ENCODE measurements around the gene EIF4G2.

The EIF4G2 gene

DNA sequence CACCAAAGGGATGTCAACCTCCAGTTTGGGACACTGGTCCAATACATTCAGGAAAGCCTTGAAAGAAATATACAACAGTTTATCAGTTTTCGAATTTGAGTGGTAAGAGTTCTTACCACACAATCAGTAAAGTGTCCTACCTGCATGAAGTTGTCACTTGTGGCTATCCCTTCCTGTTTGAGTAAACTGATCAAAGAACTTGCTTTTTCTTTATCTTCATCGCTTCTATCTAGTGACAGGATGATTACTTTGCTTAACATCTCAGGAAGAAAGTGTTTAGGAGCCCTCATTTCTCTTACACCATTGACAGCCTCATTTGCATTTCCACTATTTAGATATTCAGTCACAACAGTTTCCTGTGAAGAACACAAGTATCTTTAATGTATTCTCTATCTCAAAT lies 8.4 kb downstream of the EIF4G2 start:
- TF ChIP-seq, protein P1, sequence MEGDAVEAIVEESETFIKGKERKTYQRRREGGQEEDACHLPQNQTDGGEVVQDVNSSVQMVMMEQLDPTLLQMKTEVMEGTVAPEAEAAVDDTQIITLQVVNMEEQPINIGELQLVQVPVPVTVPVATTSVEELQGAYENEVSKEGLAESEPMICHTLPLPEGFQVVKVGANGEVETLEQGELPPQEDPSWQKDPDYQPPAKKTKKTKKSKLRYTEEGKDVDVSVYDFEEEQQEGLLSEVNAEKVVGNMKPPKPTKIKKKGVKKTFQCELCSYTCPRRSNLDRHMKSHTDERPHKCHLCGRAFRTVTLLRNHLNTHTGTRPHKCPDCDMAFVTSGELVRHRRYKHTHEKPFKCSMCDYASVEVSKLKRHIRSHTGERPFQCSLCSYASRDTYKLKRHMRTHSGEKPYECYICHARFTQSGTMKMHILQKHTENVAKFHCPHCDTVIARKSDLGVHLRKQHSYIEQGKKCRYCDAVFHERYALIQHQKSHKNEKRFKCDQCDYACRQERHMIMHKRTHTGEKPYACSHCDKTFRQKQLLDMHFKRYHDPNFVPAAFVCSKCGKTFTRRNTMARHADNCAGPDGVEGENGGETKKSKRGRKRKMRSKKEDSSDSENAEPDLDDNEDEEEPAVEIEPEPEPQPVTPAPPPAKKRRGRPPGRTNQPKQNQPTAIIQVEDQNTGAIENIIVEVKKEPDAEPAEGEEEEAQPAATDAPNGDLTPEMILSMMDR (conservative IDR thresholded peaks at IDR 0.05; ENCODE audit: control insufficient read depth, insufficient read depth, low read depth, low read length): no peak
- no peak for DNase-seq (ENCODE audit: low read depth)

DNA sequence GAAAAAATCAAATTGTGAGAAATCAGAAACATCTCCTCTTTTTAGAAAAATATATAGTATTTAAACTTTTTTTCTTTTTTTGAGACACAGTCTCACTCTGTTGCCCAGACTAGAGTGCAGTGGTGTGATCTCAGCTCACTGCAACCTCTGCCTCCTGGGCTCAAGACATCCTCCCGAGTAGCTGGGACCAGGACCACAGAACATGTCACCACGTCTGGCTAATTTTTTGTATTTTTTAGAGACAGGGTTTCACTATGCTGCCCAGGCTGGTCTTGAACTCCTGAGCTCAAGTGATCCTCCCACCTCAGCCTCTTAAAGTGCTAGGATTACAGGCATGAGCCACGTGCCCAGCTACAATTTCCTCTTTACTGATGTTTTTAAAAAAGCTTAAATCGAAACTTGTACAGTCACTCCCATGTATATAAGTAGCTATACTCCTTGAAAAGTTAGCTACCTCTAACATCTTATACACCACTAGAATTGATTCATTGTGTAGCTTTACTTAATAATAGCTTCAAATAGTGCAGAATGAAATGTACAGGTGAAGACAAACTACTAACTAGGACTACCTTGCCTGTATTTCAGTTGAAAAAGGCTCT lies 10.3 kb downstream of the EIF4G2 start:
- TF ChIP-seq, protein P1 (conservative IDR thresholded peaks at IDR 0.05; ENCODE audit: control insufficient read depth, insufficient read depth, low read depth, low read length): no peak
- DNase-seq (ENCODE audit: low read depth): no peak
- no peak overlapping the region for H3K4me3 ChIP-seq (ENCODE audit: control insufficient read depth, low read depth, low read length)

More for the DNA sequence above, 8.4 kb downstream of the EIF4G2 start:
- H3K4me3 ChIP-seq (ENCODE audit: control insufficient read depth, low read depth, low read length): no peak overlapping the region

DNA sequence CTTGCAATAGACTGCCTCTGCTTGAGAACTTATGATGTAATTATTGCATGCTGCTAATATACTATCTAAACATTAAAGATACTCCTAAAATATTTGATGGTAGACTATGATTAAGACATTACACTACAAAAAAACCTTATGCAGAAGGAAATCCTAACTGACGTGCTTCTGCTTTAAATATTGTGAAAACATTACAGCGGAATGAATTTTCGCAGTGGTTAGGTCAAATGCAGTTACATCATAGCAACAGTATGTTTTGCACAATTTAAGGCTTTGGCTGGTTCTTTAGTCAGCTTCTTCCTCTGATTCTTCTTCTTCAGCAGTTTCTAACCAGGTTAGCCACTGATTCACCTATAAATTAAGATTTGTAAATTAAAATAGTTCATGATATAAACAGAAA lies 11.2 kb downstream of the EIF4G2 start:
- peak; percentile 20 for DNase-seq (ENCODE audit: low read depth)
- no peak overlapping the region for H3K4me3 ChIP-seq (ENCODE audit: control insufficient read depth, low read depth, low read length)
- TF ChIP-seq, protein P1 (conservative IDR thresholded peaks at IDR 0.05; ENCODE audit: control insufficient read depth, insufficient read depth, low read depth, low read length): no peak

DNA sequence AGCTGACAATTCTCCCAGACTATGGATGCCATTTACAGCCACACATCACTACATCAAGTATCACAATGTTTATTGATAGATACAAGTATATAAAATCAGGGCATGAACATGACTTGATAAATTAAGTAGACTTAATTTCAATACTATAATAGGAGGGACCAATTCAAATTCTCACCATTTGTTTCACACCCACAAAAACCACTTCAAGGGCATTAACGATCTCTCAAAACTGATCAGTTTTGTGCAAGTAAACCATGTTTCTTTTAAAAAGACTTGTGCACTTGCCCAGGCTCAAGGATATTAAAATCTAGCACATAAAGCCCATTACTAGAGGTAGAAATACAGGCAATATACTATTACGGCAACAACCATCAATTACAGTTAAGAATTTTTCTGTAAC lies 11.7 kb downstream of the EIF4G2 start:
- TF ChIP-seq, protein P1 (conservative IDR thresholded peaks at IDR 0.05; ENCODE audit: control insufficient read depth, insufficient read depth, low read depth, low read length): no peak
- no peak overlapping the region for H3K4me3 ChIP-seq (ENCODE audit: control insufficient read depth, low read depth, low read length)
- DNase-seq (ENCODE audit: low read depth): no peak

DNA sequence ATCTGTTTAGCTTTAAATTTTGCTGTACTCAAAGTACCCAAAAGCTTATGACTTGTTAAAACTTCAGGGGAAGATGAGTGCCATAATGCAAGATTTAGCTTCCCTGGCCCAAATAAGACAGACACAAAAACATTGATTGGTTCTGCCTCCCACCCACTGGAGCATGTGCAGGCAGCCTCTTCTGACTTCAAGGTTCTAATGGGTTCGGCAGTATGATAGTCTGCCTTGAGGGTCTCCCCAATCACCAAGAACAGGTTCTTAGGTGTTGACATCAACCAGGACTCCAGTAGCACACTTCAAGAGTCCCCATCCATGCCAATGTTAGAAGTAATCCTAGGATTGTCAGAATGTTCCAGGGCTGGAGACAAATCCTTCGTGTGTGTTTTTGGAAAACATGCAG lies 12.5 kb downstream of the EIF4G2 start:
- TF ChIP-seq, protein P1 (conservative IDR thresholded peaks at IDR 0.05; ENCODE audit: control insufficient read depth, insufficient read depth, low read depth, low read length): no peak
- no peak overlapping the region for H3K4me3 ChIP-seq (ENCODE audit: control insufficient read depth, low read depth, low read length)
- peak; percentile 14 for DNase-seq (ENCODE audit: low read depth)

DNA sequence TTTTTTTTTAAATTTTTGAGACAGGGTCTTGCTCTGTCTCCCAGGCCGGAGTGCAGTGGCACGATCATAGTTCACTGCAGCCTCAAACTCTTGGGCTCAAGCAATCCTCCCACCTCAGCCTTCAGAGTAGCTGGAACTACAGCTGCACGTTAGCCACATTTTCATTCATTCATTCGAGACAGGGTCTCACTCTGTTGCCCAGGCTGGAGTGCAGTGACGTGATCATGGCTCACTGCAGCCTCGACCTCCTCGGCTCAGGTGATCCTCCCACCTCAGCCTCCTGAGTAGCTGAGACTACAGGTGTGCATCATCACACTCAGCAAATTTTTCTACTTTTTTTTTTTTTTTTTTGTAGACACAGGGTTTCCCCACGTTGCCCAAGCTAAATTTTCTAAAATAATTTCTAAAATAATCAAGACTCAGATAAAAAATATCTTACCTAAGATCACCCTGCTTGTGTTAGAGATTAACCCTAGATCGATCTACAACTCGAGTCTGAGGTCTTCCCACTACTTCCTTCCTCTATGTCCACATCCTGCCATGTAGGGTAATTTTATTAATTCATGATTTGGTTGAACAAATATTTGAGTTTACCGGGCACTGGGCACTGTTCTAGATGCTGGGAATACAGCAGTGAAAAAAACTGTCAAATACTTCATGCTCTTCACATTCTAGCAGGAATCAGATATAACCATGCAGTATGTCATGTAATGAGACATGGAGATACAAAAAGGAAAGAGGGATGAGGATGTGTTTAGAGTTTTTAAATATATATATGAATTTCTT lies 15.1 kb downstream of the EIF4G2 start:
- no peak overlapping the region for H3K4me3 ChIP-seq (ENCODE audit: control insufficient read depth, low read depth, low read length)
- TF ChIP-seq, protein P1 (conservative IDR thresholded peaks at IDR 0.05; ENCODE audit: control insufficient read depth, insufficient read depth, low read depth, low read length): no peak
- DNase-seq (ENCODE audit: low read depth): no peak

Data from fibroblast of mammary gland (primary cell).